ENCODE results near the gene S100A12. TPM values are rescaled to one million over a fixed set of nuclear protein-coding genes. Genes with fewer than 3 reads are reported as not detected.

The S100A12 gene
- total and polyA plus RNA-seq, 9 of the 15 experiments (the other 6 are each of a cell fraction or from before 2014, with no cell fraction given) = not detected

GRCh38 chr1:153355445-153356071 lies 19.9 kb downstream of the S100A12 start (continued):
- no peak for TF ChIP-seq ZNF589 (CRISPR knock-in tag; IDR thresholded peaks at IDR 0.05; ENCODE audit: low read depth)
- no peak for TF ChIP-seq E2F8 (IDR thresholded peaks at IDR 0.05; ENCODE audit: low read depth, partially characterized antibody)
- no peak for TF ChIP-seq HBP1 (CRISPR knock-in tag; IDR thresholded peaks at IDR 0.05)
- no peak for TF ChIP-seq HMG20B (CRISPR knock-in tag; IDR thresholded peaks at IDR 0.05)
- peak; percentile 62 to 83; a peak in 3 of 4 replicates for TF ChIP-seq RAD21 (CRISPR knock-in tag; conservative IDR thresholded peaks at IDR 0.05 in 1 of 2, IDR thresholded peaks at IDR 0.05 in 1 of 2)
- no peak for TF ChIP-seq ZNF507 (tag; conservative IDR thresholded peaks at IDR 0.05)
- TF ChIP-seq SNAPC5 (CRISPR knock-in tag; IDR thresholded peaks at IDR 0.05) = no peak
- TF ChIP-seq, protein P1, sequence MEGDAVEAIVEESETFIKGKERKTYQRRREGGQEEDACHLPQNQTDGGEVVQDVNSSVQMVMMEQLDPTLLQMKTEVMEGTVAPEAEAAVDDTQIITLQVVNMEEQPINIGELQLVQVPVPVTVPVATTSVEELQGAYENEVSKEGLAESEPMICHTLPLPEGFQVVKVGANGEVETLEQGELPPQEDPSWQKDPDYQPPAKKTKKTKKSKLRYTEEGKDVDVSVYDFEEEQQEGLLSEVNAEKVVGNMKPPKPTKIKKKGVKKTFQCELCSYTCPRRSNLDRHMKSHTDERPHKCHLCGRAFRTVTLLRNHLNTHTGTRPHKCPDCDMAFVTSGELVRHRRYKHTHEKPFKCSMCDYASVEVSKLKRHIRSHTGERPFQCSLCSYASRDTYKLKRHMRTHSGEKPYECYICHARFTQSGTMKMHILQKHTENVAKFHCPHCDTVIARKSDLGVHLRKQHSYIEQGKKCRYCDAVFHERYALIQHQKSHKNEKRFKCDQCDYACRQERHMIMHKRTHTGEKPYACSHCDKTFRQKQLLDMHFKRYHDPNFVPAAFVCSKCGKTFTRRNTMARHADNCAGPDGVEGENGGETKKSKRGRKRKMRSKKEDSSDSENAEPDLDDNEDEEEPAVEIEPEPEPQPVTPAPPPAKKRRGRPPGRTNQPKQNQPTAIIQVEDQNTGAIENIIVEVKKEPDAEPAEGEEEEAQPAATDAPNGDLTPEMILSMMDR (IDR thresholded peaks at IDR 0.05 in 2 of 3, conservative IDR thresholded peaks at IDR 0.05 in 1 of 3; ENCODE audit: insufficient read depth in 2 of 3, low read depth in 1 of 3, low read length in 3 of 3) = peak; percentile 79 to 86 (median 85)
- TF ChIP-seq MYNN (IDR thresholded peaks at IDR 0.05) = no peak
- no peak for TF ChIP-seq MYNN (CRISPR knock-in tag; IDR thresholded peaks at IDR 0.05)
- TF ChIP-seq ZKSCAN1 (IDR thresholded peaks at IDR 0.05; ENCODE audit: low read depth, low read length) = 0 out of 2 replicates have a peak, but pooled peaks have one; percentile 31
- TF ChIP-seq RB1 (IDR thresholded peaks at IDR 0.05; ENCODE audit: low read depth) = peak; percentile 49; the same call in 1 of the 2 replicates
- TF ChIP-seq, protein P2, sequence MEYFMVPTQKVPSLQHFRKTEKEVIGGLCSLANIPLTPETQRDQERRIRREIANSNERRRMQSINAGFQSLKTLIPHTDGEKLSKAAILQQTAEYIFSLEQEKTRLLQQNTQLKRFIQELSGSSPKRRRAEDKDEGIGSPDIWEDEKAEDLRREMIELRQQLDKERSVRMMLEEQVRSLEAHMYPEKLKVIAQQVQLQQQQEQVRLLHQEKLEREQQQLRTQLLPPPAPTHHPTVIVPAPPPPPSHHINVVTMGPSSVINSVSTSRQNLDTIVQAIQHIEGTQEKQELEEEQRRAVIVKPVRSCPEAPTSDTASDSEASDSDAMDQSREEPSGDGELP (CRISPR knock-in tag; IDR thresholded peaks at IDR 0.05; ENCODE audit: borderline replicate concordance) = peak; percentile 24; the same call in 1 of the 2 replicates
- no peak for TF ChIP-seq MCM5 (IDR thresholded peaks at IDR 0.05; ENCODE audit: low read depth)
- TF ChIP-seq NFE2 (IDR thresholded peaks at IDR 0.05; ENCODE audit: low read depth) = peak; percentile 42; the same call in 1 of the 2 replicates
- TF ChIP-seq ZNF165 (CRISPR knock-in tag; IDR thresholded peaks at IDR 0.05; ENCODE audit: borderline replicate concordance) = no peak
- TF ChIP-seq ZNF143 (CRISPR knock-in tag; IDR thresholded peaks at IDR 0.05) = no peak
- TF ChIP-seq CREM (IDR thresholded peaks at IDR 0.05; ENCODE audit: low read depth) = peak; percentile 44; the same call in 1 of the 2 replicates
- TF ChIP-seq SPI1 (IDR thresholded peaks at IDR 0.05; ENCODE audit: borderline replicate concordance, low read depth, low read length) = no peak
- TF ChIP-seq BRF1 (IDR thresholded peaks at IDR 0.05; ENCODE audit: borderline replicate concordance, extremely low read depth, insufficient read length) = no peak
